ENCODE measurements around the gene MYO9A. TPM values are rescaled to one million over a fixed set of nuclear protein-coding genes. Genes with fewer than 3 reads are reported as not detected.
A peak's percentile ranks its signal among the peaks of the same experiment; 100 is the strongest.

Gene MYO9A
- total RNA-seq, 1 donor from 2014 or later = 79.5 TPM

- Mint-ChIP-seq H3K27ac (no peak overlapping the region), H3K4me1 (peaks cover 10% of the 10 kb centered on the region), H3K36me3 (peaks cover 14% of the 10 kb centered on the region), H3K9me3 (peaks cover 14% of the 10 kb centered on the region), H3K27me3 (ENCODE audit: low read depth) (no peaks in the 10 kb centered on the region), H3K4me3 (no peak overlapping the region)
- no peak for DNase-seq (ENCODE audit: low spot score in 2 of 2, unreplicated experiment in 2 of 2)
- TF ChIP-seq, protein P1, sequence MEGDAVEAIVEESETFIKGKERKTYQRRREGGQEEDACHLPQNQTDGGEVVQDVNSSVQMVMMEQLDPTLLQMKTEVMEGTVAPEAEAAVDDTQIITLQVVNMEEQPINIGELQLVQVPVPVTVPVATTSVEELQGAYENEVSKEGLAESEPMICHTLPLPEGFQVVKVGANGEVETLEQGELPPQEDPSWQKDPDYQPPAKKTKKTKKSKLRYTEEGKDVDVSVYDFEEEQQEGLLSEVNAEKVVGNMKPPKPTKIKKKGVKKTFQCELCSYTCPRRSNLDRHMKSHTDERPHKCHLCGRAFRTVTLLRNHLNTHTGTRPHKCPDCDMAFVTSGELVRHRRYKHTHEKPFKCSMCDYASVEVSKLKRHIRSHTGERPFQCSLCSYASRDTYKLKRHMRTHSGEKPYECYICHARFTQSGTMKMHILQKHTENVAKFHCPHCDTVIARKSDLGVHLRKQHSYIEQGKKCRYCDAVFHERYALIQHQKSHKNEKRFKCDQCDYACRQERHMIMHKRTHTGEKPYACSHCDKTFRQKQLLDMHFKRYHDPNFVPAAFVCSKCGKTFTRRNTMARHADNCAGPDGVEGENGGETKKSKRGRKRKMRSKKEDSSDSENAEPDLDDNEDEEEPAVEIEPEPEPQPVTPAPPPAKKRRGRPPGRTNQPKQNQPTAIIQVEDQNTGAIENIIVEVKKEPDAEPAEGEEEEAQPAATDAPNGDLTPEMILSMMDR (IDR thresholded peaks at IDR 0.05; ENCODE audit: unreplicated experiment) = no peak
These were observed 18.8 kb downstream of the MYO9A start for GRCh38 chr15:72099155-72099554.

- Mint-ChIP-seq H3K27me3 (ENCODE audit: low read depth) (no peaks in the 10 kb centered on the region), H3K4me3 (no peak overlapping the region), H3K36me3 (peaks cover 14% of the 10 kb centered on the region), H3K9me3 (peaks cover 14% of the 10 kb centered on the region), H3K27ac (no peak overlapping the region), H3K4me1 (peaks cover 3% of the 10 kb centered on the region)
- TF ChIP-seq, protein P1 (IDR thresholded peaks at IDR 0.05; ENCODE audit: unreplicated experiment) = no peak
- no peak for DNase-seq (ENCODE audit: low spot score in 2 of 2, unreplicated experiment in 2 of 2)
These were observed 19.9 kb downstream of the MYO9A start for GRCh38 chr15:72098040-72098439.

DNA sequence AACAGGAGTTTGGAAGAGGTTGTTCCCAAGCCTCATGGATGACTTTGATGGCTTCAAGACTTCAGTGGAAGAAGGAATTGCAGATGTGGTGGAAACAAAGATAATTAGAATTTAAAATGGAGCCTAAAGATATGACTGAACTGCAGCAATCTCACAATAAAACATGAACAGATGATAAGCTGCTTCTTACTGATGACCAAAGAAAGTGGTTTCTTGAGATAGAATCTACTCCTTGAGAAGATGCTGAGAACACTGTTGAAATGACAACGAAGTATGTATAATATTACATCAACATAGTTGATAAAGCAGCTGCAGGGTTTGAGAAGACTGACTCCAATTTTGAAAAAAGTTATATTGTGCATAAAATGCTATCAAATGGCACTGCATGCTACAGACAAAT lies 21.2 kb downstream of the MYO9A start:
- TF ChIP-seq, protein P1 (IDR thresholded peaks at IDR 0.05; ENCODE audit: unreplicated experiment) = no peak
- Mint-ChIP-seq H3K36me3 (peaks cover 14% of the 10 kb centered on the region), H3K27ac (no peak overlapping the region), H3K4me3 (no peak overlapping the region), H3K9me3 (peaks cover 14% of the 10 kb centered on the region), H3K27me3 (ENCODE audit: low read depth) (no peaks in the 10 kb centered on the region), H3K4me1 (peaks cover 7% of the 10 kb centered on the region)
- DNase-seq (ENCODE audit: low spot score in 2 of 2, unreplicated experiment in 2 of 2) = no peak

DNA sequence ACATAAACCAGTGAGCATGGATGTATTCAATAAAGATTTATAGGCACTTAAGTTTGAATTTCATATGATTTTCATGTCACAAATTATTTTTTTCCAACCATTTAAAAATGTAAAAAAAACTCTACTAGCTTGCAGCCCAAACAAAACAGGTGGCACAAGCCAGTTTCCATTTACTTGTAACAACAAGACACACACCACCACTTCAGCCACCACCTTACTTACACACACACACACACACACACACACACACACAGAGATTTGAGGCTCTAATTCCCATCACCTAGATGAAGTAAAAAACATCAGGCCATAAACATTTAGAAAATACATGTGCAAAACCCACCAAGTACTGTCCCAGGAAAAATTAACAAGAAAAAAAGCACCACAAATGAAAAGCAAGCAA lies 25.3 kb downstream of the MYO9A start:
- Mint-ChIP-seq H3K27ac (peak overlapping the region; percentile 60), H3K36me3 (peaks cover 16% of the 10 kb centered on the region), H3K4me3 (no peak overlapping the region), H3K4me1 (peaks cover 10% of the 10 kb centered on the region), H3K9me3 (peaks cover 14% of the 10 kb centered on the region), H3K27me3 (ENCODE audit: low read depth) (no peaks in the 10 kb centered on the region)
- TF ChIP-seq, protein P1 (IDR thresholded peaks at IDR 0.05; ENCODE audit: unreplicated experiment) = no peak
- no peak for DNase-seq (ENCODE audit: low spot score in 2 of 2, unreplicated experiment in 2 of 2)

GRCh38 chr15:72092006-72092405 lies 25.9 kb downstream of the MYO9A start:
- Mint-ChIP-seq H3K27ac (peak overlapping the region; percentile 66), H3K36me3 (peaks cover 17% of the 10 kb centered on the region), H3K9me3 (peaks cover 9% of the 10 kb centered on the region), H3K4me1 (peaks cover 10% of the 10 kb centered on the region), H3K27me3 (ENCODE audit: low read depth) (no peaks in the 10 kb centered on the region), H3K4me3 (no peak overlapping the region)
- TF ChIP-seq, protein P1 (IDR thresholded peaks at IDR 0.05; ENCODE audit: unreplicated experiment) = no peak
- DNase-seq (ENCODE audit: low spot score in 2 of 2, unreplicated experiment in 2 of 2) = no peak

Measured in mesothelial cell of epicardium (in vitro differentiated cells).